GM12801 (cell line): ENCODE data around the gene DCAF16.

ENCODE experiments used
- TF ChIP-seq, protein P1 (sequence below): IDR thresholded peaks from one replicate; pipeline ENCODE4 v1.5.1; 2011; ENCODE audit warnings: control low read depth; ENCODE audit not compliant: insufficient read length; ENCODE audit errors: extremely low read depth

The DCAF16 gene

GRCh38 chr4:17760626-17761025, 49.9 kb downstream of the DCAF16 start:
- TF ChIP-seq, protein P1, sequence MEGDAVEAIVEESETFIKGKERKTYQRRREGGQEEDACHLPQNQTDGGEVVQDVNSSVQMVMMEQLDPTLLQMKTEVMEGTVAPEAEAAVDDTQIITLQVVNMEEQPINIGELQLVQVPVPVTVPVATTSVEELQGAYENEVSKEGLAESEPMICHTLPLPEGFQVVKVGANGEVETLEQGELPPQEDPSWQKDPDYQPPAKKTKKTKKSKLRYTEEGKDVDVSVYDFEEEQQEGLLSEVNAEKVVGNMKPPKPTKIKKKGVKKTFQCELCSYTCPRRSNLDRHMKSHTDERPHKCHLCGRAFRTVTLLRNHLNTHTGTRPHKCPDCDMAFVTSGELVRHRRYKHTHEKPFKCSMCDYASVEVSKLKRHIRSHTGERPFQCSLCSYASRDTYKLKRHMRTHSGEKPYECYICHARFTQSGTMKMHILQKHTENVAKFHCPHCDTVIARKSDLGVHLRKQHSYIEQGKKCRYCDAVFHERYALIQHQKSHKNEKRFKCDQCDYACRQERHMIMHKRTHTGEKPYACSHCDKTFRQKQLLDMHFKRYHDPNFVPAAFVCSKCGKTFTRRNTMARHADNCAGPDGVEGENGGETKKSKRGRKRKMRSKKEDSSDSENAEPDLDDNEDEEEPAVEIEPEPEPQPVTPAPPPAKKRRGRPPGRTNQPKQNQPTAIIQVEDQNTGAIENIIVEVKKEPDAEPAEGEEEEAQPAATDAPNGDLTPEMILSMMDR: no peak

- TF ChIP-seq, protein P1: no peak
Measured at GRCh38 chr4:17758485-17758884, 52.1 kb downstream of the DCAF16 start.

DNA sequence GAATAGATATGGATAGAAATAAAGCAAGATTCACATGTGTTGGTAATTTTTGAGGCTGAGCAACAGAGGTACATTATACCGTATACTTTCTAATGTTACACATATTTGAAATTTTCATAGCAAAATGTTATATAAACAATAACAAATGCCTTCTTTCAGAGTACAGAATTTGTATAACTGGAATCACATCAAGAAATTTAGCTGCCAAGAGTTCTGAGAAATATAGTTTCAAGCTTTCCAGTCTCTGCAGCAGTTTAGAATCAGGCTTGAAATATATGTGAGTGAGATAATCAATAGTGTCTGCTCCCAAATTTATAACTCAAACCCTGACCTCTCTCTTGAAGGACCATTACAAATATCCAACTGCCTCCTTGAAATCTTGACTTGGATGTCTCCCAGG, 52.9 kb downstream of the DCAF16 start:
- TF ChIP-seq, protein P1: no peak

DNA sequence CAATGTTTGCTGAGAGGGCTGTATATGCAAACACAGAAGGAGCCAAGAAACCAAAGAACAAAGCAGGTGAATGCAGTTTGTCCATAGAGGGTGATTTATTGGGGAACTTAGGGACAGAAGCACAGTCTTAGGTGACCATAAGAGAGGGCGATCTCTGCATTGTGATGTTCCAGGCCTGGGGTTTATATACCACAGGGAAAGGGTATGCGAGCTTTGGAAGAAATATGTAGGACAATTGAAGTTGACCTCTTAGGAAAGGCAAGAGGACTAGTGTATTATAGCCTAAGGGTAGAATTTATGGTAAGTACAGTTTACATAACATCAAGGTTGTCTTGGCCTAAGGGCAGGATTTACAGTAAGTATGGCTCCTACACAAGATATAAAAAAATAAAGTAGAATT, 56.9 kb downstream of the DCAF16 start:
- TF ChIP-seq, protein P1: no peak
